IMR-90 (cell line): ENCODE data around the gene TIE1.

Experiments
- CEBPB ChIP-seq: IDR thresholded peaks from 2 replicates; pipeline ENCODE4 v1.6.1; 2012; ENCODE audit warnings: low read depth, low read length, improper control_type of control experiment
- CHD1 ChIP-seq: IDR thresholded peaks from 2 replicates; pipeline ENCODE4 v1.6.1; 2012; ENCODE audit warnings: low read depth, low read length, improper control_type of control experiment
- CTCF ChIP-seq: conservative IDR thresholded peaks from 2 replicates; pipeline ENCODE4 v1.5.1; 2012; ENCODE audit warnings: mild to moderate bottlenecking, low read depth, low read length, improper control_type of control experiment
- MAZ ChIP-seq: IDR thresholded peaks from 2 replicates; pipeline ENCODE4 v1.6.1; 2012; ENCODE audit warnings: low read depth, mild to moderate bottlenecking, low read length, improper control_type of control experiment, moderate library complexity, borderline replicate concordance
- POLR2A ChIP-seq: IDR thresholded peaks from 2 replicates; pipeline ENCODE4 v1.6.1; 2012; ENCODE audit warnings: mild to moderate bottlenecking, low read depth, low read length
- RAD21 ChIP-seq: IDR thresholded peaks from 2 replicates; pipeline ENCODE4 v1.6.1; 2012; ENCODE audit warnings: low read length, improper control_type of control experiment

- TF ChIP-seq MAZ (no peak), CEBPB (peak; percentile 56), CHD1 (no peak), CTCF (no peak), POLR2A (no peak), RAD21 (no peak)
Observed at GRCh38 chr1:43286533-43286932, 14.2 kb upstream of the TIE1 start.
